ENCODE data around the gene TRMT112.

TRMT112 gene

GRCh38 chr11:64317325-64317960 is at the start of gene TRMT112:
TRMT112 (minus strand) TSS chr11:64317559; CDS start chr11:64317526, 33 bp downstream.
- DNase-seq, result peak; percentile 96 to 99

GRCh38 chr11:64366751-64367150 is 49.4 kb upstream of the TRMT112 start:
- no peak for DNase-seq

- no peak for DNase-seq
Measured at GRCh38 chr11:64364911-64365310, 47.6 kb upstream of the TRMT112 start.

- no peak for DNase-seq
Measured at GRCh38 chr11:64364435-64364834, 47.1 kb upstream of the TRMT112 start.

GRCh38 chr11:64362339-64362738 is 45.0 kb upstream of the TRMT112 start:
- no peak for DNase-seq

GRCh38 chr11:64361659-64362058 is 44.3 kb upstream of the TRMT112 start:
- DNase-seq, result no peak

- no peak for DNase-seq
Measured at GRCh38 chr11:64360448-64360921, 43.1 kb upstream of the TRMT112 start.

GRCh38 chr11:64359712-64360445 is 42.5 kb upstream of the TRMT112 start:
- DNase-seq, result peak in 1 of 2 donors; percentile 19

GRCh38 chr11:64358907-64359711 is 41.8 kb upstream of the TRMT112 start, which contains the start of gene RPS6KA4:
RPS6KA4 (plus strand) TSS chr11:64359162; CDS start chr11:64359236, 74 bp downstream.
- DNase-seq, result peak; percentile 22 to 53

- no peak for DNase-seq
Measured at GRCh38 chr11:64358536-64358906, 41.2 kb upstream of the TRMT112 start.

GRCh38 chr11:64357904-64358535 is 40.7 kb upstream of the TRMT112 start:
- DNase-seq, result peak in 1 of 2 donors; percentile 33

GRCh38 chr11:64357446-64357845 is 40.1 kb upstream of the TRMT112 start:
- no peak for DNase-seq

GRCh38 chr11:64356498-64357411 is 39.4 kb upstream of the TRMT112 start:
- DNase-seq, result peak; percentile 34 to 40

GRCh38 chr11:64355078-64355940 is 38.0 kb upstream of the TRMT112 start:
- peak; percentile 31 to 48 for DNase-seq

- DNase-seq, result no peak
Measured at GRCh38 chr11:64353715-64354506, 36.6 kb upstream of the TRMT112 start.

- no peak for DNase-seq
Measured at GRCh38 chr11:64352995-64353714, 35.8 kb upstream of the TRMT112 start.

GRCh38 chr11:64352099-64352994 is 35.0 kb upstream of the TRMT112 start:
- no peak for DNase-seq

GRCh38 chr11:64351136-64351631 is 33.8 kb upstream of the TRMT112 start:
- no peak for DNase-seq

Data from CD4-positive, alpha-beta T cell treated with Interferon alpha-2 for 1 hour (primary cell).